ENCODE measurements around the gene PSG1.
"Not testable (repeated sequence)": the region's sequence is repeated elsewhere in the genome, so short reads cannot be mapped to it uniquely, and the experiment has no call there.

GRCh38 chr19:42899110-42899509, 19.6 kb upstream of the PSG1 start:
- TF ChIP-seq CTCF (IDR thresholded peaks at IDR 0.05; ENCODE audit: poor library complexity); EZH2phosphoT487 (IDR thresholded peaks at IDR 0.05; ENCODE audit: low read depth, severe bottlenecking, unreplicated experiment); EZH2 (IDR thresholded peaks at IDR 0.05; ENCODE audit: borderline replicate concordance): not testable (repeated sequence)

Data from hepatocyte (in vitro differentiated cells).